ENCODE data around the gene CHD8.
"Not testable (repeated sequence)": the region's sequence is repeated elsewhere in the genome, so short reads cannot be mapped to it uniquely, and the experiment has no call there.

Gene CHD8, protein sequence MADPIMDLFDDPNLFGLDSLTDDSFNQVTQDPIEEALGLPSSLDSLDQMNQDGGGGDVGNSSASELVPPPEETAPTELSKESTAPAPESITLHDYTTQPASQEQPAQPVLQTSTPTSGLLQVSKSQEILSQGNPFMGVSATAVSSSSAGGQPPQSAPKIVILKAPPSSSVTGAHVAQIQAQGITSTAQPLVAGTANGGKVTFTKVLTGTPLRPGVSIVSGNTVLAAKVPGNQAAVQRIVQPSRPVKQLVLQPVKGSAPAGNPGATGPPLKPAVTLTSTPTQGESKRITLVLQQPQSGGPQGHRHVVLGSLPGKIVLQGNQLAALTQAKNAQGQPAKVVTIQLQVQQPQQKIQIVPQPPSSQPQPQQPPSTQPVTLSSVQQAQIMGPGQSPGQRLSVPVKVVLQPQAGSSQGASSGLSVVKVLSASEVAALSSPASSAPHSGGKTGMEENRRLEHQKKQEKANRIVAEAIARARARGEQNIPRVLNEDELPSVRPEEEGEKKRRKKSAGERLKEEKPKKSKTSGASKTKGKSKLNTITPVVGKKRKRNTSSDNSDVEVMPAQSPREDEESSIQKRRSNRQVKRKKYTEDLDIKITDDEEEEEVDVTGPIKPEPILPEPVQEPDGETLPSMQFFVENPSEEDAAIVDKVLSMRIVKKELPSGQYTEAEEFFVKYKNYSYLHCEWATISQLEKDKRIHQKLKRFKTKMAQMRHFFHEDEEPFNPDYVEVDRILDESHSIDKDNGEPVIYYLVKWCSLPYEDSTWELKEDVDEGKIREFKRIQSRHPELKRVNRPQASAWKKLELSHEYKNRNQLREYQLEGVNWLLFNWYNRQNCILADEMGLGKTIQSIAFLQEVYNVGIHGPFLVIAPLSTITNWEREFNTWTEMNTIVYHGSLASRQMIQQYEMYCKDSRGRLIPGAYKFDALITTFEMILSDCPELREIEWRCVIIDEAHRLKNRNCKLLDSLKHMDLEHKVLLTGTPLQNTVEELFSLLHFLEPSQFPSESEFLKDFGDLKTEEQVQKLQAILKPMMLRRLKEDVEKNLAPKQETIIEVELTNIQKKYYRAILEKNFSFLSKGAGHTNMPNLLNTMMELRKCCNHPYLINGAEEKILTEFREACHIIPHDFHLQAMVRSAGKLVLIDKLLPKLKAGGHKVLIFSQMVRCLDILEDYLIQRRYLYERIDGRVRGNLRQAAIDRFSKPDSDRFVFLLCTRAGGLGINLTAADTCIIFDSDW (N-terminal part only)

DNA sequence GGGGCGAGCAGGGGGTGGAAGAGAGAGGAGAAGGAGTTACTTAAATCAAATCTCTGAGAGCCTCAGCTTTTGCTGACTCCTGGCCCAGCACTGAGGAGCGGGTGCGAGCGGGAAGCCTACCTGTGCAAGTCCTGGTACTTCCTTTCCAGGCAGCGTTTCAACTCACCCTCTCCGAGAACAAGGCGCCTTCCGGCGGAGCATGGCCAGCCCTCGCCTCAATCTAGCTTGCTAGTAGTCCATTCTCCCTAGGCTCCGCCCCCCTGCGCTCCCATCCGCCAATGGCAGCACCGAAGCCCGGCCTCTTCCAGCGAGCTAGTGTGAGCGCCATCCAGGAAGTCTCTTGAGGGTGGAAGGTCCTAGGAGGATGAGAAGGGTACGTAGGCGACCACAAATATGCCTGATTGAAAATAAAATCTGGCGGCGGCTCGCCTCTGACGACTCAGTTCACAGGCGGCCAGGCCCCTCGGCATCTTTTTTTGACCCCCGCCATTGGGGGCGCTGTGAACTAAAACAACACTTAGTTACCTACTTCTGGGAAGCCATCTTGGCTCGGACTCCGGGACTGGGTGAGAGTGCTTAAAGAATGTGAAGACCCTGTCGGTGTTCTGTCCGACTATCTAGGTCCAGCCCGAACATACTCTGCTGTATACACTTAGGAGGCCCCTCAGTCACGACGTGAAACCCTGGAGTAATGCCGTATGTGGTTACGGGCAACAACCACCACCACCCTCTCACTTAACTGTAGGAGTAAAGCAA, at the start of gene CHD8:
Gene CHD8, minus strand, starts transcription at position 212 of the 756 bp plus-strand sequence. CDS start 24,480 bp downstream, outside the sequence.
- peak; percentile 99 for DNase-seq

DNA sequence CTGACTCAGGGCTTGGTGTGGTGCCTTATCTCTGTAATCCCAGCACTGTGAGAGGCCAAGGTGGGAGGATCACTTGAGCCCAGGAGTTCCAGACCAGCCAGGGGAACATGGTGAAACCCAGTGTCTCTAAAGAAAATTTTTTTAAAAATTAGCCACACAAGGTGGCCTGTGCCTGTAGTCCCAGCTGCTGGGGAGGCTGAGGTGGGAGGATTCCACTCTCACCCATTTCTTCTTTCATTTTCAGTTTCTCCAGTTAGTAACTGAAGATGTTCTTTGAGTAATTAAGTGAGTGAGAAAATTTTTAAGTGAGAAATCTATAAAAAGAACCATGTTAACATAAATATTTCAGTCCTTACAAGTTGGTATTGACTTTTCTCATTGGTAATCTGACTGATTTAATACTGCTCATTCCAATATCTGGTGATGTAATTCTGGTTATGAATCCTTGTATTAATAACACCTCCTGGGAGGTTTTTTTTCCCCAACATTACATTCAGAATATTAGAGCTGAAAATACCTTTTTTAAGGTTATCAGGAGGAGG, 49.2 kb upstream of the CHD8 start:
- no peak for DNase-seq

DNA sequence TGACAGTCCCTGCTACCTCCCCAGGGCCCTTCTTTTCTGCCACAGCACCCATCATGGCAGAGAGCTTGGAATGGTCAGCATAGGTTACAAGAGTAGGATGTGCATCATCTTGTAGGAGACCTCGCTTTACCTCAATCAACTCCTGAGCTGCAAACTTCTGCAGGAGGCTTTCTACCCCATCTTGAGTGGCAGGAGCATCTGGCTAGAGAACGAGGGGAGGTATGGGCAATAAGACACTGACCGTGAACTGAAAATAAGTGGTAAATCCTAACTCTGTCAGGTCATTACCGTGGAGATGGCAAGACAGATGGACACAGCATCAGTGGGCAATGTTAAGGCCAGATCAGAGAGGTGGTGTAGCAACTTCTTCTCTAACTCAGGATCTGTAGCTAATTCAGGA, 47.5 kb upstream of the CHD8 start:
- DNase-seq, result no peak

DNA sequence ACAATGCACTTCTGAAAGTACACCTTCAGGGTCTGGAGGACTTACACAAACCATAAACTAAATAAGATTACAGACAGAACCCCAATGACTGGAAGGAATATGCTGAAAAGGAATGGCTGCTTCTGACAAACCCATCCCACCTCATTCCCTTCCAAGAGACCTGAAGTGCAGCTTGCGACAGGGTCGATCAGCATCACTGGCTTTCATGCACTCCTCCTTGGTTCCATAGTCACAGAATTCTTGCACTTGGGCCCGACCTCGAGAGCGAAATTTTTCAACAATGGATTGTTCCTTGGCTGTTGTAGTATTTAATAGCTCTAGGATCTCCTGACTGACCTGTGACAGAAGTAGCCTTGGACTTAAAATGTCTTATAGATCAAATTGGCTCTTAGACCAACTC, 45.6 kb upstream of the CHD8 start:
- DNase-seq, result no peak

DNA sequence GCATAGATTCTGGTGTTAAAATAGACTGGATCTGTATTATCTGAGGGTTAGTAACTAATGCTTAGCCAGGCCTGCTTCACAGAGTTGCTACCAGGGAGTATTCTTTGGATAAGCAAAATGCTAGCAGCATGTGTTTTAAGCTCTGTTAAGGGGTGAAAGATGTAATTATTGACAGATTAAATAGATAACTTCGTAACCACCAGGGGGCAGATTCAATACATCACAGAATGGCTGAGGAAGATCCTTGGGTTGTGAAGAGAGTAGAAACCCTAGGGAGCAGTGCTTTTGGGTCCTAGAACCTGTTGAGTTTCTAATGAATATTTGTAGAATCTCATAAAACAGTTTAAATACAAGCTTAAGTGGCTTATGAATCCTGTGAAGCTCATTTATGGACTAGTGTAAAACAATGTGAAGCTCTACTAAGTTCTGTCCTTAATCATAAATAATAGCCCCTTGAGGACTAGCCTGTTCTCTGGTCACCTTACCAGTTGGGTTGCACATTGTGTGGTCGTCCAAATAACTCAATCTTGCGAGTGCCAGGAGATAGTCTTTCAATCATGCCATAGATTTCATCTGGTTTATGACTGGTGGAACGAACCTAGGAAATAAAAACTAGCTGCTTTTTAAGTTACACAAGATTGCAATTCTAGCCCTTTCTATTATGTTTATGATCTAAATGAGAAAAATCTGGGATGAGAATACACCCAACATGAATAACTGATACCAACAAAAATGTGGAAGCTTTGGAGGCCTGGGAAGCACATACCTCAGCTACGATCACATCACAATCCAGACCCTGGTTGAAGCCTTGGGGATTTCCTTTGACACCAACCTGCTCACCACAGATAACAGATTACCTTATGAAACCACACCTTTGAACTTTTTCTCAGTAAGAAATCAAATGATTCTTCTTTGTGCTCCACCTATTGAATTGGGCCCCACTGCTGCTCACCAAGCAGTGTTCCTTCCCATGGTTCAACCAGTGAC, 42.9 kb upstream of the CHD8 start:
- DNase-seq, result peak in 1 of 2 experiments; percentile 2

DNA sequence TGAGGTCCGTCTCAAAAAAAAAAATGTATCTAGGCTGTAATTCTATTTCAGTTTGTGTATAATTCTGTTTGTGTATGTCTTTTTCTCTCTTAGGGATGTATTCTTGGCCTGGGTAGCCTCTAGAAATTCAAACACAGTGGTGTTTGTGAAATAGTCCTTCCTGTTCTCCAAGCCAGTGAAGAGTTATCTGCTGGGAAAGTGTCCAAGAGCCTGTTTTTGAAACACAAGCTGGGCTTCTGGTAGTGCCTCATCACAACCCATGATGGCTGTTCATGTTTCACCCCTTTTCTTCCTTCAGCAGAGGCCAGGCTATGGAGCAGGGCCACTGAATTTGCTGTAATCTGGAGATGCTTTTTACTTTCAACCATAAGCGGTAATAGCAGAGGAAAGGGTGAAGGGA, 40.5 kb upstream of the CHD8 start:
- DNase-seq, result no peak

DNA sequence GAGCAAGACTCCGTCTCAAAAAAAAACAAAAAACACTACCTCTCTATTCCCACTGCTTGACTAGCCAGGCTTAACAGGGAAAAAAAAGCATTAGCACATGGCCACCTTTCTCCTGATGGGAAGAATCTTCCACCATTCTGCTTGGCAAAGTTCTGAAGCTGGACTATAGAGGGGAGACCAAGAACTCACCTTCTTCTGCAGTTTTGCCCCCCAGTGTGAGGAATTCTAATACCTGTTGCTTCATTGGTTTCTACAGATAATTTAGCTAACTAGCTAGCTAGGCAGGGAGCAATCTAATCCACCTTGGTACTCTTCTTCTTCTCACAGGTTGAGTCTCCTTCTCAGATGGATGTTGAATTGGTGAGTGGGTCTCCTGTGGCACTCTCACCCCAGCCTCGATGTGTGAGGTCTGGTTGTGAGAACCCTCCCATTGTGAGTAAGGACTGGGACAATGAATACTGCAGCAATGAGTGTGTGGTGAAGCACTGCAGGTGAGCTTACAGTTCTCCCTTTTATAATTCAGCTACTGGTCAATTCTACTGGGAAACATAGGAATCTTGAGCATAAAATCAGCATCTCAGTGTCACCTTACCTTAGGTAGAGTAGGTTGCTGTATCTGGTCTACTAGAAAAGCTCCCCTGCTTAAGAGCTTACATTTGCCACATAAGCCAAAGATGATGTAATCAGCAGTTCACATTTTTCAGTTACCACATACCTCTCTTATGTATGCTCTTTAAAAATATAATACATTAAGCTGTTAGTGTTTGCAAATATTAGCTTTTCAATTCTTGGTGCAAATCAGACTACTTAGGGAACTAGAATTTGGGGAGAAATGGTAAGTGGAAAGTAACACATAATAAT, 39.2 kb upstream of the CHD8 start:
- DNase-seq, result no peak

DNA sequence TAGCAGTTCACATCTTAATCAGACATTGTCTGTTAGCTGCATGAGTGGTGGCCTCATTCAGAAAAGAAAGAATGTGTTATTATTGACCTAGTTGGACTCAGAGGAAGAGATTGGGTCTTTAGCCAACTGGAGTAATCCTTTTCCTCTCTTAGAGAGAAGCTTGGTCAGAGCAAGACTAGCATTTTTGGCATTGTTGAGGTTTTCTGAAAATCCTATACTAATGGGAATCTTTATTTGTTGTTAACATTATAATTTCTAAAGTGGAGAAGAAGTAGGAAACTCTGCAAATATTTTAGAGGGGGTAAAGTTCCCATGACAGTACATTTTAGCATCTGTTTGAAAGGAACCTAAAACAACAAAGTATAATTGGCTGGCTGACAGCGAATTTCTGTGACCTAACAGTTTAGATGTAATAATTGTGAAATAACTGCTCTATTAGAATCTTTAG, 30.7 kb upstream of the CHD8 start:
- DNase-seq, result no peak

DNA sequence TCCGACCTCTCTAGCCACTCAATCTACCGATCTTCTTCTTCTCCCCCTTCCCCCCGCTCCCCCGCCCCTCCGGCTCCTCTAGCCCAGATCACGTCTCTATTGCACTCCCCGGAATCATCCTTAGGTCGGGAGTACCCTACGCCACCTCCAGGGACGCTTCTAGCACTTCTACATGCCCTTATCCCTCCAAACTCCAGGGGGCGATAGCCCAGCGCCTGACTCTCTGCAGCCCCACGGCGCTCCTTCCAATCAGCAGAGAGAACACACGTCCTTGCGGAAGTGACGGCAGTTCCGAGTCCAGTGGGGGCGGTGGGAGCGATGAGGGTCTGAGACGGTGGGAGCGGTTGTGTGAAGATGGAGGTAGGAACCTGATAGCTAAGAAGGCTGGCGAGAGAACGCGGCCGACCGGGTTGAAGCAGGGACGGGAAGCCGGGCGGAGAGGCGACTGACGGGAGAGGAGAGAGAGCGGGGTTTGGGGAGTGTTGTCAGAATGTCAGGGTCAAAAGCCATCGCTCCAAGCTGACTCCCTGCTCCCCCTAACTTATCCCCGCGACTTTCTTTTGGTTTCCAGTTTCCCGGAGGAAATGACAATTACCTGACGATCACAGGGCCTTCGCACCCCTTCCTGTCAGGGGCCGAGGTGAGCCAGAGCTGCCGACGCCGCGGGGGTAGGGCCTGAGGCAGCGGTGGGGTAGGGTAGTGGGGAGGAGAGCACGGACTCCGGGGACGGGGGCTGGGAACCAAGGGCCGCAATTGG, 21.2 kb upstream of the CHD8 start, which contains the start of the genes RAB2B and TOX4:
Gene RAB2B, minus strand, starts transcription at position 35 of the 757 bp plus-strand sequence. CDS start 87 bp downstream, outside the sequence.
Gene TOX4, plus strand, starts transcription at position 271 of the 757 bp plus-strand sequence. Its CDS starts 84 bp downstream, at position 355.
- peak; percentile 97 to 98 for DNase-seq

DNA sequence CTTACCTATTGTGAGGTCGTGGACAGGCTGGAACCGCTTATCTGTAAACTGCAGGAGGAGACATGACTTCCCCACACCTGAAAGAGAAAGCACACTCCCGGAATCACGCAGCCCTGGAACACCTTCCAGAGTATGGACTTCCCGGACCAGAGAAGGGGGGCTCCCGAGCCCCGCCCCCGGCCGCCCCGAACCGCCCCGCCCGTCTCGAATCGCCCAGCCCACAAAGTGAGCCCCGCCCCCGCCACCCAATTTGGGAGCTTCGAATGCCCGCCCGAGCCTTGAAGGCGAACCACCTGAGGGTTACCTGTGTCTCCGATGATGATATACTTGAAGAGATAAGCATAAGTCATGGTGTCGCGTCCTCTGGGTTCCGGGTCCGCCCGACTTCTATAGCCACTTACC, 20.6 kb upstream of the CHD8 start:
- peak in 1 of 2 experiments; percentile 77 for DNase-seq

DNA sequence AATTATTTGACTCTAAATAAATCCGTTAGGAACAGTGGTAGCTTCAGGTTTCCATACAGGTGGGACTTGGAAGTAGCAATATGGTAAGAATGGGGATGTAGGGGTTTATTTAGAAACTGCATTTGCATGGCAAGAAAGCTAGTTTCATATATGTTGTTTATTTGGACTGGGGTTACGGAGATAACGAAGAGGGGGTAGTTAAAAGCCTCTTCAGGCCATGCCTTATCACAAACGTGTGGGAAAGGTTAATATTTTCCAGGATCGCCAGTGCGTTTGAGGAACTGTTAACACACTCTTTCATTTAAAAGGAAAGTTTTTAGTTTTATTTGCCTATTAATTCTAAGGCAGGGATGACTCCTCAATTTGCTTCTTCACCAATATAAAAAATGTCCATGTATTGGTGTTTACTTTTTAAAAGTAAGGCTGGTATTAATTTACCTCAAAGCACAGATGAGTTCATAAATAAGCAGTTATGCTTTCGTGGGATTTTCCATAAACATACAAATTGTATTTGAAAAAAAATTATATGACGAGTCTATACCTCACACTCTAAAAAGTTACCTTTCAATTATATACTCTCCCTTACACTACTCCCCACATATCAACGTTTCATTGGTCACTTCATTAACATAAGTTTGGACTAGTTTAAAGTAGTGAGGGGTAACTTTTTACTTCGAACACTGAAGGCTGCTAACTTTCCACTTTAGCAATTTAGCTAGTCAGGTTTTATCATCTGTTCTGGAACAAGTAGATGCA, 20.0 kb upstream of the CHD8 start:
- DNase-seq, result no peak

DNA sequence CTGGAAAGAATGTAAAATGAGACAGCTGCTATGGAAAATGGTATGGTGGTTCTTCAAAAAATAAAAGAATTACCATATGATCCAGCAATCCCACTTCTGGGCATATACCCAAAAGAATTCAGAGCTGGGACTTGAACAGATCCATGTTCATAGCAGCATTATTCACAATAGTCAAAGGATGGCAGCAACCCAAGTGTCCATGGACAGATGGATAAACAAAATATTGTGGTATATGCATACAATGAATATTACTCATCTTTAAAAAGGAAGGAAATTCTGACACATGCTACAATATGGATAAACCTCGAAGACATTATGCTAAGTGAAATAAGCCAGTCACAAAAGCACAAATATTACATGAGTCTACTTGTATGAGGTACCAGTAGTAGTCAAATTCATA, 11.7 kb upstream of the CHD8 start:
- no peak for DNase-seq

DNA sequence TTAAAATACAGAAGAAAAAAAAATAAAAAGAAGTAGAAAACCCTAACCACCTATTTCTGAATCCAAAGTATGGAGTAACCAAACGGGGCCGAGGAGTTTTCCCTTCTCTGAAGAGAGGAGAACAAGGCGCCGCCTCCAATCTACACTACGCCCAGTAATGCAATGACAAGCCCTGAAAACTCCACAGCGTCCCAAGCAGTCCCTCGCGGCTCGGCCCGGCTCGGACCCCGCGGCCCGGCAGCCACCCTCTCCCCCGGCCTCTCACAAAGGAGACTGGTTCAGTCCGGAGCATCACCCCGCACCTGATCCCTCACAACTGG, 371 bp downstream of the CHD8 start:
- no peak for DNase-seq

DNA sequence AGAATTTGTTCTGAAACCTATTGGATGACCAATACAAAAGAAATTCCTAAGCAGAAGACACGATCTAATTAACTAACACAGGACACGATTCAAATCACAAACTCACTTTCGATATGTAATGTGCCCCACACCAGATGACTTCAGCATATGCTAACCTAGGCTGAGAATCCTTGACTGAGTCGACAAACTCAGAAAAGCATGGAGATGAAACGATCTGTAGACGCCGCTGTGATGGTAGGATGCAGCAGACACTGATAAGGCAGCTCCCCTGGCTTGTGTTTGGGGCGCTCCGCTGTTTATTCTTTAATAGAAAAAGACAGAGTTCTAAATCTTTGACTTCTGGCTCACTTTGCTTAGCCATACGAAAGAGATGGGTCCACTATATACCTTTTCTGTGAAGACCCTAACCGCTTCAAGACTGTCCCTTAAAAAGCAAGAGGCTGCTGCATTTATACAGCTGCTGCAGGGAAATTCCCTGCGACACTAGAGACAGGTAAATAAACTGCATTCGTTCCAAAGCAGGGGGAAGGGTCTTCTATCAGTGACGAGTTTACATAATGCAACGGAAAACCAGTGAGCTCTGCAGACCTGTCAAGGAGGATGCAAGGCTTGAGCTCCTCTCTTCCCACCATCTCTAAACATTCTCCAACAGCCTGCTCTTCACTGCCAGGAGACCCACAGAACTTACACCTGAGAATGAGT, 929 bp downstream of the CHD8 start:
- DNase-seq, result no peak

DNA sequence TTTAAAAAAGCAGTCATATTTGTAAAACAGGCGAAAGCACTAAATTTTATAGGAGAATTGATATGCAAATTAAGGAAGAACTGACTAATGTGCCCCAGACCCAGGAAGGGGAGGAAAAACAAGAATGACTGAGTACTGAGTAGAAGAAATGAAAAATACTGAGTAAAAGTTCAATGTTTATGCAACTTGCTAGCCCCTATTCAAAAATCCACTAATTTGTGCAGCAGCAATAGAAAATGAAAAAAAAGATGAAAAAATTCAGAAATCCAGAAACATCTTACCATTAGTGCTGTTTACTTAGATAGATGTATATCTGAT, 6.1 kb downstream of the CHD8 start:
- no peak for DNase-seq

DNA sequence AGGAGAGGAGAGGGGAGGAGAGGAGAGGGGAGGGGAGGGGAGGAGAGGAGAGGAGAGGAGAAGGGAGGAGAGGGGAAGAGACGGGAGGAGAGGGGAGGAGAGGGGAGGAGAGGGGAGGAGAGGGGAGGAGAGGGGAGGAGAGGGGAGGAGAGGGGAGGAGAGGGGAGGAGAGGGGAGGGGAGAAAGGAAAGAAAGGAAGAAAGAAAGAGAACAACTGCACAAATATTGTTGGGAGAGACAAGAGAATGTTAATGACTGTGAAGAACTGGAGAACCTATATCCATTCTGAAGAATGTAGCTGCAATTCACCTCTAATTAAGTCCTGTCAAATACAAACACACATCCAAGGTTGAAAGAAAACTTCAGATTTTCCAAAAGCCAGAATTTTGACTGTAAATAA, 13.3 kb downstream of the CHD8 start:
- not testable (repeated sequence) for DNase-seq

DNA sequence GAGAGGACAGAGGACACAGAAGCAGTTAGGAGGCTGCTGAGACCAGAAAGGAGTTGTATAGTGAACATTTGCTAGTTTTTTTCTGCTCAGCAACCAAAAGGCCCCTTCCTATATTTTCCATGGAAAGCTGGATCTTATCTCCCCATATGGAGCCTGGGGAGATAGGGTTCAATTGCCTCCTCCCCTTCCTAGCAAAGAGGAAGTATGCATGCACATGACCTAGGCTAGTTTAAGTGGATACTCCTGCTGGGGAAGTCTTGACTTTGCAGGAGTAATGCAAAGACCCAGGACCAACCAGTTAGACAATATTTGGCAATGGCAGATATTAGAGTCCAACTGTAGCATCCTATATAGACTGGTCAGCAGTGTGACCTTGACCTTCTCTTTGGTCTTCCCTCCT, 15.1 kb downstream of the CHD8 start:
- DNase-seq, result no peak

All from NCI-H1930 (cell line).